ENCODE measurements around the gene ABCA2. TPM values are rescaled to one million over a fixed set of nuclear protein-coding genes. Genes with fewer than 3 reads are reported as not detected.
"Not testable (repeated sequence)": the region's sequence is repeated elsewhere in the genome, so short reads cannot be mapped to it uniquely, and the experiment has no call there.

The ABCA2 gene
- total and polyA plus RNA-seq, 4 donors: 46.8 to 151 (median 95.4) TPM

DNA sequence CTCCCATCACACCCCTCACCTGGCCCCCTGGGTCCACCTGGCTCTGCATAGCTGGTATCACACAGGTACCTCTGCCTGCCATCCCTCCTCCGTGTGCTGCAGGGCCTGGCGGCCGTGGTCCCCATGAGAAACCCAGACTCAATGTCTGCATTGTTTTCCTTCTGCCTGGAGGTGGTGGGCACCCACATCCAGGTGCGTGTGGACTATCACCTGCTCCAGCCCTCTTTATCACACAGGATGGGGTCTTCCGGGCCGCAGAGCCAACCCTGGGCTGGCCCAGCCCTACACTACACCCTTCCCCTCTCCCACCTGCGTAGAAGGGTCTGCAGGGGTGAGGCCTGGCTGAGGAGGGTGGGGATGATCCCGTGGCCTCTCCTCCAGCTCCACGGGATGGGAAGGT lies 10.9 kb upstream of the ABCA2 start:
- 94% methylated on average over 3 of the region's 9 CpGs for WGBS (ENCODE audit: insufficient coverage)
- H3K4me3 ChIP-seq (ENCODE audit: low read depth, low read length): no peak overlapping the region
- H3K4me1 ChIP-seq (ENCODE audit: control insufficient read depth, insufficient read depth, low read length): peaks cover 34% of the 10 kb centered on the region
- no peak for DNase-seq (ENCODE audit: low read depth in 4 of 6, low spot score in 6 of 6)
- no peaks in the 10 kb centered on the region for H3K9me3 ChIP-seq (ENCODE audit: control insufficient read depth, insufficient read depth, low read length)
- H3K27ac ChIP-seq (ENCODE audit: low read depth, low read length): no peak overlapping the region
- no peaks in the 10 kb centered on the region for H3K27me3 ChIP-seq (ENCODE audit: control insufficient read depth, insufficient read depth, low read length)
- H3K36me3 ChIP-seq (ENCODE audit: control insufficient read depth, insufficient read depth, low read length): peaks cover 77% of the 10 kb centered on the region

GRCh38 chr9:137037483-137037882 lies 9.4 kb upstream of the ABCA2 start:
- H3K36me3 ChIP-seq (ENCODE audit: control insufficient read depth, insufficient read depth, low read length): peaks cover 64% of the 10 kb centered on the region
- H3K27ac ChIP-seq (ENCODE audit: low read depth, low read length): no peak overlapping the region
- peaks cover 25% of the 10 kb centered on the region for H3K4me1 ChIP-seq (ENCODE audit: control insufficient read depth, insufficient read depth, low read length)
- H3K9me3 ChIP-seq (ENCODE audit: control insufficient read depth, insufficient read depth, low read length): no peaks in the 10 kb centered on the region
- 72% methylated on average over 4 of the region's 10 CpGs for WGBS (ENCODE audit: insufficient coverage)
- no peak for DNase-seq (ENCODE audit: low read depth in 4 of 6, low spot score in 6 of 6)
- H3K27me3 ChIP-seq (ENCODE audit: control insufficient read depth, insufficient read depth, low read length): no peaks in the 10 kb centered on the region
- no peak overlapping the region for H3K4me3 ChIP-seq (ENCODE audit: low read depth, low read length)

GRCh38 chr9:137037035-137037434 lies 9.0 kb upstream of the ABCA2 start:
- H3K27ac ChIP-seq (ENCODE audit: low read depth, low read length): no peak overlapping the region
- H3K4me3 ChIP-seq (ENCODE audit: low read depth, low read length): no peak overlapping the region
- H3K4me1 ChIP-seq (ENCODE audit: control insufficient read depth, insufficient read depth, low read length): peaks cover 25% of the 10 kb centered on the region
- H3K27me3 ChIP-seq (ENCODE audit: control insufficient read depth, insufficient read depth, low read length): no peaks in the 10 kb centered on the region
- no peaks in the 10 kb centered on the region for H3K9me3 ChIP-seq (ENCODE audit: control insufficient read depth, insufficient read depth, low read length)
- WGBS (ENCODE audit: insufficient coverage): 100% methylated on average over 1 of the region's 13 CpGs
- DNase-seq (ENCODE audit: low read depth in 4 of 6, low spot score in 6 of 6): no peak
- peaks cover 60% of the 10 kb centered on the region for H3K36me3 ChIP-seq (ENCODE audit: control insufficient read depth, insufficient read depth, low read length)

DNA sequence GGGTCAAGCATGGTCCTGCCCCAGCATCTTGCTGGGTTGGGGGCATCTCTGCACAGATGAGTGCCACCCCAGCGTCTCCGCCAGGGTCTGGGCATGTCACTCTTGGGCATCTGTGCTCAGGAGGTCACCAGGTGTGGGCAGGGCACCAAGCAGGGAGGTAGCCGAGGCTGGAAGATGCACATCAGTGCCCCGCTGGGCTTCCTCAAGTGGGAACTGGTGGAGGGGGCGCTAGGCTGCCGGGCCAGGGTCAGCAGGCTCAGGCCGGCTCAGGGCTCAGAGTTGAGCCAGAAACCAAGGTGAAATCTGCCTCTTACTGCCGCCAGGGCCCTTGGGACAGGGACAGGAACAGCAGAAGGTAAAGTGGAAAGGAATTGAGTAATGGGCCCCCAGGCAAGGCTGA lies 7.9 kb upstream of the ABCA2 start:
- H3K4me3 ChIP-seq (ENCODE audit: low read depth, low read length): no peak overlapping the region
- H3K4me1 ChIP-seq (ENCODE audit: control insufficient read depth, insufficient read depth, low read length): peaks cover 16% of the 10 kb centered on the region
- H3K9me3 ChIP-seq (ENCODE audit: control insufficient read depth, insufficient read depth, low read length): no peaks in the 10 kb centered on the region
- H3K36me3 ChIP-seq (ENCODE audit: control insufficient read depth, insufficient read depth, low read length): peaks cover 49% of the 10 kb centered on the region
- H3K27me3 ChIP-seq (ENCODE audit: control insufficient read depth, insufficient read depth, low read length): no peaks in the 10 kb centered on the region
- H3K27ac ChIP-seq (ENCODE audit: low read depth, low read length): no peak overlapping the region
- DNase-seq (ENCODE audit: low read depth in 4 of 6, low spot score in 6 of 6): no peak
- WGBS (ENCODE audit: insufficient coverage): 82% methylated on average over 8 of the region's 8 CpGs

- H3K4me1 ChIP-seq (ENCODE audit: control insufficient read depth, insufficient read depth, low read length): peaks cover 16% of the 10 kb centered on the region
- H3K27me3 ChIP-seq (ENCODE audit: control insufficient read depth, insufficient read depth, low read length): no peaks in the 10 kb centered on the region
- no peaks in the 10 kb centered on the region for H3K9me3 ChIP-seq (ENCODE audit: control insufficient read depth, insufficient read depth, low read length)
- no peak for DNase-seq (ENCODE audit: low read depth in 4 of 6, low spot score in 6 of 6)
- peaks cover 47% of the 10 kb centered on the region for H3K36me3 ChIP-seq (ENCODE audit: control insufficient read depth, insufficient read depth, low read length)
- H3K27ac ChIP-seq (ENCODE audit: low read depth, low read length): no peak overlapping the region
- no peak overlapping the region for H3K4me3 ChIP-seq (ENCODE audit: low read depth, low read length)
- WGBS (ENCODE audit: insufficient coverage): 32% methylated on average over 8 of the region's 9 CpGs
Measured at GRCh38 chr9:137035507-137035834, 7.4 kb upstream of the ABCA2 start.

DNA sequence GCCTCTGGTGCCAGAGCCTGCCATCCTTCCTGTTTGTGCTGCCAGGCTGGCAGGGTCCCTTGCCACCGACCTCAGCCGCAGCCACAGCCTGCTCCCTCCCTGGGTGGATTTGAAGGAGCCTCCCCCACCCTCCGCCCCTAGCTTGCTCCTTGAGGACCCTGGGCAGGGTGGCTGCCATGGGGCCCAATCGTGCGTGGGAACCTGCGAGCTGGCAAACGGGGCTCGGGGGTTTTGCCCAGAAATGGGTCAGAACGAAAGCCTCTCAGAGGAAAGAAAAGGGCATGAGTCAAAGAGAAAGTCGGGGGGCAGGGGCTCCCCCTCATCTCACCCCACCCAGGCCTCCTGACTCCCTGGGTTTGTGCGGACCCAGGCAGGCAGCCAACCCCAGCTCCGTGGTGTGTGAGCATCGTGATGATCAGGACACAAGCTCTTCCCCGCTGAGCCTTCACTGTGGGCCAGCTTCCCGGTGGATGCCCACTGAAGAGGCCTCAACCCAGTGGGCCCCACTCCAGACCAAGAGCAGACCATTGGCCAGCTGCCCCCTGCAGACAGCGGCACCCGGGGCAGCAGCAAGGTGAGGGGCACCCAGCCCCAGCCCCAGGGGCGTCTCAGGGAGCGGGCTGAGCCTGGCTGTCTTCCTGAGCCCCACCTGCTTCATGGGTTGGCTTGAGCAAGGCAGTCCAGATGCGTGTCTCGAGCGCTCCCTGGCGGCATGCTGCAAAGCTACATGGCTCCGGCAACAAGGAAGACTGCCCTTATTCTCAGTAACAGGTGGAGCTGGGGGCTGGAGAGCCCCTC lies 6.9 kb upstream of the ABCA2 start:
- H3K27me3 ChIP-seq (ENCODE audit: control insufficient read depth, insufficient read depth, low read length): no peaks in the 10 kb centered on the region
- no peak overlapping the region for H3K27ac ChIP-seq (ENCODE audit: low read depth, low read length)
- 12% methylated on average over 16 of the region's 24 CpGs for WGBS (ENCODE audit: insufficient coverage)

GRCh38 chr9:137034039-137034708 lies 6.1 kb upstream of the ABCA2 start:
- peaks cover 25% of the 10 kb centered on the region for H3K4me1 ChIP-seq (ENCODE audit: control insufficient read depth, insufficient read depth, low read length)
- H3K9me3 ChIP-seq (ENCODE audit: control insufficient read depth, insufficient read depth, low read length): no peaks in the 10 kb centered on the region
- H3K27ac ChIP-seq (ENCODE audit: low read depth, low read length): no peak overlapping the region
- no peak for DNase-seq (ENCODE audit: low read depth in 4 of 6, low spot score in 6 of 6)
- H3K4me3 ChIP-seq (ENCODE audit: low read depth, low read length): no peak overlapping the region
- H3K36me3 ChIP-seq (ENCODE audit: control insufficient read depth, insufficient read depth, low read length): peaks cover 34% of the 10 kb centered on the region
- no peaks in the 10 kb centered on the region for H3K27me3 ChIP-seq (ENCODE audit: control insufficient read depth, insufficient read depth, low read length)
- WGBS (ENCODE audit: insufficient coverage): 64% methylated on average over 10 of the region's 15 CpGs

More for the DNA sequence above, 6.9 kb upstream of the ABCA2 start:
- peak in 4 of 6 donors; percentile 58 to 94 (median 82) for DNase-seq (ENCODE audit: low read depth in 4 of 6, low spot score in 6 of 6)
- Histone ChIP-seq H3K4me3 (ENCODE audit: low read depth, low read length) (no peak overlapping the region), H3K9me3 (ENCODE audit: control insufficient read depth, insufficient read depth, low read length) (no peaks in the 10 kb centered on the region), H3K36me3 (ENCODE audit: control insufficient read depth, insufficient read depth, low read length) (peaks cover 42% of the 10 kb centered on the region), H3K4me1 (ENCODE audit: control insufficient read depth, insufficient read depth, low read length) (peaks cover 17% of the 10 kb centered on the region)

- DNase-seq (ENCODE audit: low read depth in 4 of 6, low spot score in 6 of 6); H3K27me3 ChIP-seq (ENCODE audit: control insufficient read depth, insufficient read depth, low read length); H3K9me3 ChIP-seq (ENCODE audit: control insufficient read depth, insufficient read depth, low read length); H3K4me3 ChIP-seq (ENCODE audit: low read depth, low read length); H3K27ac ChIP-seq (ENCODE audit: low read depth, low read length): not testable (repeated sequence)
- WGBS (ENCODE audit: insufficient coverage): 97% methylated on average over 5 of the region's 5 CpGs
- Histone ChIP-seq H3K4me1 (ENCODE audit: control insufficient read depth, insufficient read depth, low read length) (peaks cover 32% of the 10 kb centered on the region), H3K36me3 (ENCODE audit: control insufficient read depth, insufficient read depth, low read length) (peaks cover 27% of the 10 kb centered on the region)
Measured at GRCh38 chr9:137033481-137033880, 5.4 kb upstream of the ABCA2 start.

DNA sequence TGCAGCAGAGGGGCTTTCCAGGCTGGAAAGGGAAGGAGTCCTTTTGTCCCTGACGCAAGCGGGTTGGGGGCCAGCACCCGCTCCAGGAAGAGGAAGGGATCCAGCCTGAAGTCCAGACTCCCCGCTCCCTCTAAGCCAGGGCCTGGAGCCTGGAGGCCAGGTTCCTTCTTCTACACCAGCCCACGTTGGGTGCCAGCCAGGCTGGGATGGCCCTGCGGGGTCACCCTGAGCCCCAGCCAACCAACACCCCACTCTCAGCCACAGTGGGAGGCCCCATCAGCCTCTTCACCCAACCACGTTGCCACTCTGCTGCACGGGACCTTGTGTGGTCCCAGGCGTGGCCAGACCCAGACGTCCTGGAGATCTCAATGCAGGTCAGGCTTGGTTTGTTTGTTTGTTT lies 4.8 kb upstream of the ABCA2 start:
- H3K4me1 ChIP-seq (ENCODE audit: control insufficient read depth, insufficient read depth, low read length): peaks cover 33% of the 10 kb centered on the region
- H3K9me3 ChIP-seq (ENCODE audit: control insufficient read depth, insufficient read depth, low read length): no peaks in the 10 kb centered on the region
- no peak overlapping the region for H3K27ac ChIP-seq (ENCODE audit: low read depth, low read length)
- H3K4me3 ChIP-seq (ENCODE audit: low read depth, low read length): no peak overlapping the region
- peaks cover 23% of the 10 kb centered on the region for H3K36me3 ChIP-seq (ENCODE audit: control insufficient read depth, insufficient read depth, low read length)
- 80% methylated on average over 8 of the region's 10 CpGs for whole genome bisulfite sequencing (ENCODE audit: insufficient coverage)
- DNase-seq (ENCODE audit: low read depth in 4 of 6, low spot score in 6 of 6): no peak
- no peaks in the 10 kb centered on the region for H3K27me3 ChIP-seq (ENCODE audit: control insufficient read depth, insufficient read depth, low read length)
